ENCODE measurements around the gene NDUFA11. TPM values are rescaled to one million over a fixed set of nuclear protein-coding genes. Genes with fewer than 3 reads are reported as not detected.

NDUFA11 gene
- total and polyA plus RNA-seq, 2 donors (not counting 1 experiment from before 2014, with no cell fraction given) = 115 to 276 TPM

GRCh38 chr19:5947435-5947834 is 43.8 kb upstream of the NDUFA11 start:
- Mint-ChIP-seq H3K27ac (no peak overlapping the region), H3K4me1 (peaks cover 46% of the 10 kb centered on the region), H3K4me3 (no peak overlapping the region), H3K27me3 (no peaks in the 10 kb centered on the region), H3K9me3 (ENCODE audit: insufficient read depth) (no peaks in the 10 kb centered on the region)
- ChIA-PET CTCF (interaction anchor here (2.6 kb wide), 1 partner anchor 21 kb away, joined by 9 read pairs; no protein-coding TSS in a partner anchor), POLR2A (no interaction called here)
- Histone ChIP-seq H3K4me2 (replicated peaks; ENCODE audit: low read depth, low read length, poor library complexity, severe bottlenecking) (no peak overlapping the region), H3K79me2 (ENCODE audit: control insufficient read depth, insufficient read depth, low read length) (peaks cover 98% of the 10 kb centered on the region), H2AFZ (ENCODE audit: insufficient read depth, low read depth, low read length, poor library complexity, severe bottlenecking) (no peak overlapping the region), H3K27ac (ENCODE audit: low read length in 2 of 2) (no peak overlapping the region), H3K9ac (ENCODE audit: low read length) (no peak overlapping the region), H3K9me3 (ENCODE audit: control extremely low read depth in 1 of 3, control insufficient read depth in 2 of 3, insufficient read depth in 1 of 3, low read length in 2 of 3) (no peaks in the 10 kb centered on the region), H3K4me1 (ENCODE audit: control insufficient read depth in 2 of 2, insufficient read depth in 2 of 2, low read length in 2 of 2) (peaks cover 17 to 23% of the 10 kb centered on the region in 2 donors), H3K27me3 (replicated peaks in 1 of 4; ENCODE audit: control extremely low read depth in 1 of 4, control insufficient read depth in 3 of 4, insufficient read depth in 4 of 4, low read length in 3 of 4) (no peaks in the 10 kb centered on the region), H3K36me3 (replicated peaks in 1 of 2; ENCODE audit: control extremely low read depth in 1 of 2, control insufficient read depth in 1 of 2, extremely low read depth in 1 of 2, insufficient read depth in 2 of 2, low read length in 1 of 2) (peaks cover 0 to 36% of the 10 kb centered on the region in 2 experiments), H3K4me3 (ENCODE audit: control extremely low read depth in 1 of 5, extremely low read depth in 1 of 5, insufficient read depth in 1 of 5, low read depth in 2 of 5, low read length in 4 of 5) (no peak overlapping the region), H4K20me1 (ENCODE audit: control insufficient read depth, insufficient read depth, low read length, poor library complexity, severe bottlenecking) (peaks cover 98% of the 10 kb centered on the region)
- DNase-seq = no peak
- no peak for ATAC-seq (ENCODE audit: low read depth)
- intact Hi-C loops (cut with micrococcal nuclease) = no loop called here
- WGBS (ENCODE audit: insufficient coverage) = 90% methylated on average over 10 of the region's 13 CpGs
- TF ChIP-seq CTCF (IDR thresholded peaks at IDR 0.05) (no peak), EZH2 (IDR thresholded peaks at IDR 0.05; ENCODE audit: borderline replicate concordance, insufficient read depth, low read depth, low read length, poor library complexity, severe bottlenecking) (no peak)

- Histone ChIP-seq H3K4me1 (ENCODE audit: control insufficient read depth in 2 of 2, insufficient read depth in 2 of 2, low read length in 2 of 2) (no peaks in the 10 kb centered on the region), H3K27me3 (replicated peaks in 1 of 4; ENCODE audit: control extremely low read depth in 1 of 4, control insufficient read depth in 3 of 4, insufficient read depth in 4 of 4, low read length in 3 of 4) (no peaks in the 10 kb centered on the region), H4K20me1 (ENCODE audit: control insufficient read depth, insufficient read depth, low read length, poor library complexity, severe bottlenecking) (peaks cover 97% of the 10 kb centered on the region), H3K4me3 (ENCODE audit: control extremely low read depth in 1 of 5, extremely low read depth in 1 of 5, insufficient read depth in 1 of 5, low read depth in 2 of 5, low read length in 4 of 5) (no peak overlapping the region), H2AFZ (ENCODE audit: insufficient read depth, low read depth, low read length, poor library complexity, severe bottlenecking) (no peak overlapping the region), H3K9me3 (ENCODE audit: control extremely low read depth in 1 of 3, control insufficient read depth in 2 of 3, insufficient read depth in 1 of 3, low read length in 2 of 3) (no peaks in the 10 kb centered on the region), H3K9ac (ENCODE audit: low read length) (no peak overlapping the region), H3K79me2 (ENCODE audit: control insufficient read depth, insufficient read depth, low read length) (peaks cover 86% of the 10 kb centered on the region), H3K27ac (ENCODE audit: low read length in 2 of 2) (no peak overlapping the region), H3K4me2 (replicated peaks; ENCODE audit: low read depth, low read length, poor library complexity, severe bottlenecking) (no peak overlapping the region), H3K36me3 (replicated peaks in 1 of 2; ENCODE audit: control extremely low read depth in 1 of 2, control insufficient read depth in 1 of 2, extremely low read depth in 1 of 2, insufficient read depth in 2 of 2, low read length in 1 of 2) (peaks cover 2 to 49% of the 10 kb centered on the region in 2 experiments)
- Mint-ChIP-seq H3K4me1 (peaks cover 9% of the 10 kb centered on the region), H3K27ac (no peak overlapping the region), H3K27me3 (no peaks in the 10 kb centered on the region), H3K9me3 (ENCODE audit: insufficient read depth) (no peaks in the 10 kb centered on the region), H3K4me3 (no peak overlapping the region)
- no peak for ATAC-seq (ENCODE audit: low read depth)
- intact Hi-C loops (cut with micrococcal nuclease) = no loop called here
- DNase-seq = no peak
- TF ChIP-seq CTCF (IDR thresholded peaks at IDR 0.05) = no peak
- no peak for TF ChIP-seq EZH2 (IDR thresholded peaks at IDR 0.05; ENCODE audit: borderline replicate concordance, insufficient read depth, low read depth, low read length, poor library complexity, severe bottlenecking)
- ChIA-PET POLR2A (no interaction called here), CTCF (interaction anchor here (0.9 kb wide), 1 partner anchor 24 kb away, joined by 3 read pairs; no protein-coding TSS in a partner anchor)
- WGBS (ENCODE audit: insufficient coverage) = 83% methylated on average over 9 of the region's 10 CpGs
These were observed 40.0 kb upstream of the NDUFA11 start for GRCh38 chr19:5943623-5944022.

Data from B cell (primary cell).